GM18870 (cell line): ENCODE results near the gene CATSPERZ.
"Not testable (repeated sequence)": the region's sequence is repeated elsewhere in the genome, so short reads cannot be mapped to it uniquely, and the experiment has no call there.

Experiments
- ATAC-seq: cut with Tn5 transposase; IDR thresholded peaks from one replicate; pipeline ENCODE4 v1.9.1; 2021; ENCODE audit warnings: moderate library complexity; ENCODE audit not compliant: unreplicated experiment

CATSPERZ gene

DNA sequence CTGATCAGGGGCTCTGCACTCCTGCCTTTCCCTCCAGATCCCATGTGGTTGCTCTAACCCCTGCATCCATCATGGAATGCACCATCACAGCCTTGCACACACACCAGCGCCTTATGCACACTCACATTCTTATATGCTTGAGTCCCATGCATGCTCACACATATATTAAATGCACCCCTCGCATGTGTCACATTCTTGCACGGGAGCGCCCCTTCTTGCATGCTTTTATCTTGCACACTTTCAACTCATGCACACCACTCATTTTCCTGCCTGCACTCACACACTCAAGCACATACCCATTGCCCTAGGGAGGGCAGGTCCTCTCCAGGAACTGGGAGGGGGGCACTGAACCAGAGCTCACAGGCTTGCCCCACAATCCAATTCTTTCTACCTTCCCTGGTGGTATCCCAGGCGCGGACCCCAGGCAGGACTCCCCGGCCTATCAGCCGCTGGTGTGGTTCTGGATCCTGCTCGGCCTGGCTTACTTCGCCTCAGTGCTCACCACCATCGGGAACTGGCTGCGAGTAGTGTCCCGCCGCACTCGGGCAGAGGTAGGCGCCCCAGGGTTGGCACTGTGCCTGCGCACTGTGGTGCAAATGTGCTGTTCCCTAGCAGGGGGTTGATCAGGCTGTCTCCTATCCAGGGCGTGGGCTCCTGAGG is 2.3 kb upstream of the CATSPERZ start:
- ATAC-seq = no peak

DNA sequence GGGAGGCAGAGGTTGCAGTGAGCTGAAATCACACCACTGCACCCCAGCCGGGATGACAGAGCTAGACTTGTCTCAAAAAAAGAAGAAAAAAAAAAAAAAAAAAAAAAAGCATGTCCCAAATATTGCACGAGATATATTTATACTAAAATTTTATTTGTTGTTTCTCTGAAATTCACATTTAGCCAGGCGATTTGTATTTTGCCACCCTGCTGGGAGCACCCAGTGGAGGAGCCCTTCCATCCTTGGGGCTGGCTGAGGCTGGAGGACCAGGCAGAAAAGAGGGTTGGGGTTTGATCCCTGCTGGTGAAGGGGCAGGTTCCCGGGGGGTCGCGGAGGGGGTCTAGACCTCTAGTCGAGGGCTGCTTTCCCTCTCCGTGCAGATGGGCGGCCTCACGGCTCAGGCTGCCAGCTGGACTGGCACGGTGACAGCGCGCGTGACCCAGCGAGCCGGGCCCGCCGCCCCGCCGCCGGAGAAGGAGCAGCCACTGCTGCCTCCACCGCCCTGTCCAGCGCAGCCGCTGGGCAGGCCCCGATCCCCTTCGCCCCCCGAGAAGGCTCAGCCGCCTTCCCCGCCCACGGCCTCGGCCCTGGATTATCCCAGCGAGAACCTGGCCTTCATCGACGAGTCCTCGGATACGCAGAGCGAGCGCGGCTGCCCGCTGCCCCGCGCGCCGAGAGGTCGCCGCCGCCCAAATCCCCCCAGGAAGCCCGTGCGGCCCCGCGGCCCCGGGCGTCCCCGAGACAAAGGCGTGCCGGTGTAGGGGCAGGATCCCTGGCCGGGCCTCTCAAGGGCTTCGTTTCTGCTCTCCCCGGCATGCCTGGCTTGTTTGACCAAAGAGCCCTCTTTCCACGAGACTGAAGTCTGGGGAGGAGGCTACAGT is 952 bp upstream of the CATSPERZ start:
- no peak for ATAC-seq

GRCh38 chr11:64303109-64304031 is 3.2 kb downstream of the CATSPERZ start:
- ATAC-seq = no peak

GRCh38 chr11:64304032-64304315 is 3.8 kb downstream of the CATSPERZ start:
- no peak for ATAC-seq

GRCh38 chr11:64304316-64305072 is 4.3 kb downstream of the CATSPERZ start:
- ATAC-seq = peak; percentile 39

GRCh38 chr11:64305075-64305690 is 5.0 kb downstream of the CATSPERZ start, which contains the start of gene ESRRA:
Gene ESRRA, plus strand, starts transcription at chr11:64305524. Its CDS starts 1,656 bp downstream, at chr11:64307180.
- peak; percentile 69 for ATAC-seq

GRCh38 chr11:64305691-64306562 is 5.8 kb downstream of the CATSPERZ start:
- no peak for ATAC-seq

DNA sequence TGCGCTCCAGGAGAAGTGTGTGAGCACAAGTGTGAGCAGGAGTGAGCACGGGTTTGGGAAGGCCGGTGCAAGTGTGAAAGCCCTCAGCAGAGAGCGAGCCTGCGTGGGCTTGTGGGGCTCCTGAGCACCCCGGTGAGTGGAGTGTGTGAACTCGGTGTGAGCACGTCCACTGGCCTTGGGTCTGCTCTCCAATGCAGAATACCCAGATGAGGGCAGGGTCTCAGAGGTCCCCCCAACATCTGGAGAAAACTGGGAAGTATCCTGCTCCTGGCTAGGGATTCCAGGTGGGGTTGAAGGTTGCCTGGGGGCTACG is 6.4 kb downstream of the CATSPERZ start:
- ATAC-seq = no peak

- ATAC-seq = no peak
Observed at GRCh38 chr11:64306876-64307622, 6.9 kb downstream of the CATSPERZ start.

DNA sequence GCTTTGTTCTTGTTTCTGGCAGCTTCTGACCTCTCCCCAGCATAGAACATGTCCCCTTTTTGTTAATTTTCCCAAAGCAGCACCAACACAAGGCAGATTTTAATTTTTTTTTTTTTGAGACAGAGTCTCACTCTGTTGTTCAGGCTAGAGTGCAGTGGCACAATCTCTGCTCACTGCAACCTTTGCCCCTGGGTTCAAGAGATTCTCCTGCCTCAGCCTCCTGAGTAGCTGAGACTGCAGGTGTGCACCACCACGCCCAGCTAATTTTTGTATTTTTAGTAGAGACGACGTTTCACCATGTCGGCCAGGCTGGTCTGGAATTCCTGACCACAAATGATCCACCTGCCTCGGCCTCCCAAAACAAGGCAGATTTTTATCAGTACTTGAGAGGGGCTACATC is 7.6 kb downstream of the CATSPERZ start:
- ATAC-seq = not testable (repeated sequence)

- ATAC-seq = no peak
Observed at GRCh38 chr11:64312947-64313346, 12.8 kb downstream of the CATSPERZ start.

DNA sequence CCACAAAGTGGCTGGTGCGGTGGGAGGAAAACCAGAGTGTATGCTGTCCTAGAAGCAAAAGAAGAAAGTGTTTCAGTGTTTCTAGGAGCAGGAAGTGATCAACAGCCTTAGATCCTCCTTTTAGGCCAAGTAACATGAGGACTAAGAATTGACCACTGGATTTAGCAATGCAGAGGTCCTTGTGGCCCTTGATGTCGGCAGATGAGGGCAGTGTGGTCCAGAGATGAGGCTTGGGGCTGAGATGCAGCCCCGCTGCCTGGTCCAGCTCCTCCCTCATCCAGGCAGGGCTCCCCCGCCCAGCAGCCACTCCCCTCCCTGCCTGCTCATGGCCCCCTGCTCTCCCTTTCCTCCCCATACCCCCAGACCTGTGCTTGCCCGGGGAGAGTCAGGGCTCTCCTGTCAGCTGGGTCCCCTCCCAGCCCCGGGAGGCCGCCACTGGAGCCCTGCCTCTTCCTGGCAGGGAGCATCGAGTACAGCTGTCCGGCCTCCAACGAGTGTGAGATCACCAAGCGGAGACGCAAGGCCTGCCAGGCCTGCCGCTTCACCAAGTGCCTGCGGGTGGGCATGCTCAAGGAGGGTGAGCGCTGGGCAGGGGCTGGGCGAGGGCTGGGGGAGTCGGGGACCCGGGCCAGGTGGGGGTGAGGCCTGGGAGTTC is 13.5 kb downstream of the CATSPERZ start:
- ATAC-seq = no peak

DNA sequence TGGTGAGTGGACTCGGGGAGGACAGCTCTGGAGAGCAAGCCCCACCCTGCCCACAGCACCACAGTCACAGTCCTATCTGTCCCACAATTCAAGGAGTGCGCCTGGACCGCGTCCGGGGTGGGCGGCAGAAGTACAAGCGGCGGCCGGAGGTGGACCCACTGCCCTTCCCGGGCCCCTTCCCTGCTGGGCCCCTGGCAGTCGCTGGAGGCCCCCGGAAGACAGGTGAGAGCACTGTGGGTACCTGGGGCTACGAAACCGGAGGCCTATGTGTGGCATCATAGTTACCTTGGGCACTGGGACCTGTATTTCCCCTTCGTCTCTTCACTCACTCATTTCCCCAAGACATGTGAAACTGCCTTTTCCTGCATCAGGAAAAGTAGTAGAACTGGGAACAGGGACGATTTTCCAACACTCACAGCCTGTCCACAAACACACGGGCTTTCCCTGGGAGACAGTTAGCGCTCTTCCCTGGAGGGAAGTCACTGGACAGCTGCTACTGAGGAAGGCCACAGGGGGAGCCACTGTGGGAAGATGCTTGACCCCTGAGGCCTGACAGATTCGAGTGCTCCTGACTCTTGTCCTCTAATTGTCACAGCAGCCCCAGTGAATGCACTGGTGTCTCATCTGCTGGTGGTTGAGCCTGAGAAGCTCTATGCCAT is 14.1 kb downstream of the CATSPERZ start:
- ATAC-seq = no peak

- ATAC-seq = no peak
Observed at GRCh38 chr11:64314805-64315561, 14.8 kb downstream of the CATSPERZ start.

GRCh38 chr11:64315667-64316526 is 15.7 kb downstream of the CATSPERZ start:
- ATAC-seq = not testable (repeated sequence)
